T-helper 17 cell (primary cell): Measurements from ENCODE around the gene ENTPD2. TPM values are rescaled to one million over a fixed set of nuclear protein-coding genes. Genes with fewer than 3 reads are reported as not detected.
A peak's percentile ranks its signal among the peaks of the same experiment; 100 is the strongest.

Experiments used
- ATAC-seq: fragments of 150-1000 bp; cut with Tn5 transposase; 2 replicates; pipeline ENCODE4 v1.10.0; 2021; ENCODE audit warnings: mild to moderate bottlenecking, moderate library complexity
- DNase-seq, 3 donors: peaks; one replicate each; pipeline versions ENCODE4 v3.0.0 to v3.0.0-alpha.2; 2020 to 2021
- H3K9me3 ChIP-seq: one replicate; pipeline ENCODE4 v1.7.0; 2013; ENCODE audit warnings: low read length, mild to moderate bottlenecking; ENCODE audit not compliant: control insufficient read depth, poor library complexity, severe bottlenecking
- H3K27ac Mint-ChIP-seq: one replicate; pipeline ENCODE4 v1.8.0; 2022; ENCODE audit warnings: mild to moderate bottlenecking, moderate library complexity, mixed read lengths
- H3K27me3 Mint-ChIP-seq: one replicate; pipeline ENCODE4 v1.8.0; 2022; ENCODE audit warnings: mixed read lengths
- H3K36me3 Mint-ChIP-seq: one replicate; pipeline ENCODE4 v1.8.0; 2022; ENCODE audit warnings: low read depth, mixed read lengths
- H3K4me1 Mint-ChIP-seq: one replicate; pipeline ENCODE4 v1.8.0; 2022; ENCODE audit warnings: mild to moderate bottlenecking, mixed read lengths
- H3K4me3 Mint-ChIP-seq: one replicate; pipeline ENCODE4 v1.8.0; 2022; ENCODE audit warnings: mild to moderate bottlenecking, moderate library complexity, mixed read lengths
- total RNA-seq, 4 donors: library from RNA in 2 of 4; stranded (reverse) in 2 of 4; gene quantifications; one replicate each; pipeline ENCODE4 v1.2.3 and lab custom pipeline; 2022 to 2026

Gene ENTPD2
- total RNA-seq, 2 donors from 2014 or later: 0.20 TPM; not detected in 1

GRCh38 chr9:137021979-137022661, 31.7 kb downstream of the ENTPD2 start:
- no peak overlapping the region for H3K4me3 Mint-ChIP-seq
- peak; percentile 53 to 71 (median 62) for DNase-seq
- H3K4me1 Mint-ChIP-seq: peaks cover 11% of the 10 kb centered on the region
- no peaks in the 10 kb centered on the region for H3K9me3 ChIP-seq
- H3K36me3 Mint-ChIP-seq: no peaks in the 10 kb centered on the region
- no peaks in the 10 kb centered on the region for H3K27me3 Mint-ChIP-seq
- peak overlapping the region; percentile 44 for H3K27ac Mint-ChIP-seq
- ATAC-seq: peak; percentile 80

GRCh38 chr9:137021568-137021978, 32.3 kb downstream of the ENTPD2 start:
- no peaks in the 10 kb centered on the region for H3K9me3 ChIP-seq
- Mint-ChIP-seq H3K27ac (peak overlapping the region; percentile 44), H3K27me3 (no peaks in the 10 kb centered on the region), H3K36me3 (peaks cover 4% of the 10 kb centered on the region), H3K4me3 (no peak overlapping the region), H3K4me1 (peaks cover 9% of the 10 kb centered on the region)
- DNase-seq (no peak), ATAC-seq (no peak)

- DNase-seq (no peak), ATAC-seq (no peak)
- Mint-ChIP-seq H3K27me3 (no peaks in the 10 kb centered on the region), H3K27ac (no peak overlapping the region), H3K4me1 (peaks cover 6% of the 10 kb centered on the region), H3K4me3 (no peak overlapping the region), H3K36me3 (peaks cover 4% of the 10 kb centered on the region)
- H3K9me3 ChIP-seq: no peaks in the 10 kb centered on the region
Measured at GRCh38 chr9:137020771-137021567, 32.9 kb downstream of the ENTPD2 start.

- no peaks in the 10 kb centered on the region for H3K9me3 ChIP-seq
- DNase-seq (no peak), ATAC-seq (no peak)
- Mint-ChIP-seq H3K27me3 (no peaks in the 10 kb centered on the region), H3K4me1 (peaks cover 6% of the 10 kb centered on the region), H3K27ac (no peak overlapping the region), H3K4me3 (no peak overlapping the region), H3K36me3 (peaks cover 4% of the 10 kb centered on the region)
Measured at GRCh38 chr9:137019891-137020683, 33.8 kb downstream of the ENTPD2 start.

- peaks cover 6% of the 10 kb centered on the region for H3K4me1 Mint-ChIP-seq
- DNase-seq (no peak), ATAC-seq (no peak)
- H3K27me3 Mint-ChIP-seq: no peaks in the 10 kb centered on the region
- no peak overlapping the region for H3K4me3 Mint-ChIP-seq
- peaks cover 4% of the 10 kb centered on the region for H3K36me3 Mint-ChIP-seq
- no peaks in the 10 kb centered on the region for H3K9me3 ChIP-seq
- H3K27ac Mint-ChIP-seq: no peak overlapping the region
Measured at GRCh38 chr9:137018761-137019559, 34.9 kb downstream of the ENTPD2 start.

- no peaks in the 10 kb centered on the region for H3K27me3 Mint-ChIP-seq
Measured at GRCh38 chr9:137017791-137018497, 35.9 kb downstream of the ENTPD2 start.

DNA sequence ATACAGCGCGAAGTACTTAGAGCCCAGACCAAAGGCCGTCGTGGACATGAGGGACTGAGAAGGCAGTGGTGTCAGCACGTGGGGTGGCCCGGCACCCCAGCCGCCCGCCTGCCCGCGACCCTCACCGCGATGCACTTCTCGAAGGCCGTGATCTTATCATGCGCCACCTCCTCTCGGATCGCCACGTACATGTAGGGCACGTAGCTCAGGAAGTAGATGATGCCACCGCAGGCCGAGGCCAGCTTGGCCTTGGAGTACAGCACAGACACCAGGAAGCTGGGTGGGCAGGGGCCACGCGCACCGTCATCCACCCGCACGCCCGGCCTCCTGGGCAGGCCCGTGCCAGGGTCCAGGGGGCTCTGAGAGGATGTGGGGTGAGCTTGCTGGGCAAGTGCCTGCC, 36.8 kb downstream of the ENTPD2 start:
- H3K4me3 Mint-ChIP-seq: no peak overlapping the region
- no peak overlapping the region for H3K27ac Mint-ChIP-seq
- DNase-seq (no peak), ATAC-seq (no peak)
- no peaks in the 10 kb centered on the region for H3K9me3 ChIP-seq
- no peaks in the 10 kb centered on the region for H3K27me3 Mint-ChIP-seq
- H3K4me1 Mint-ChIP-seq: peaks cover 4% of the 10 kb centered on the region
- peaks cover 4% of the 10 kb centered on the region for H3K36me3 Mint-ChIP-seq

More at GRCh38 chr9:137017791-137018497, 35.9 kb downstream of the ENTPD2 start:
- DNase-seq: no peak
- Mint-ChIP-seq H3K36me3 (peaks cover 4% of the 10 kb centered on the region), H3K4me3 (no peak overlapping the region), H3K27ac (no peak overlapping the region), H3K4me1 (peaks cover 6% of the 10 kb centered on the region)
- no peaks in the 10 kb centered on the region for H3K9me3 ChIP-seq
- ATAC-seq: no peak

- H3K9me3 ChIP-seq: no peaks in the 10 kb centered on the region
- Mint-ChIP-seq H3K27ac (no peak overlapping the region), H3K27me3 (no peaks in the 10 kb centered on the region), H3K36me3 (peaks cover 5% of the 10 kb centered on the region), H3K4me1 (peaks cover 3% of the 10 kb centered on the region), H3K4me3 (no peak overlapping the region)
- no peak for DNase-seq
- ATAC-seq: no peak
Measured at GRCh38 chr9:137016436-137016835, 37.4 kb downstream of the ENTPD2 start.

- Mint-ChIP-seq H3K4me3 (no peak overlapping the region), H3K36me3 (peaks cover 7% of the 10 kb centered on the region), H3K4me1 (peaks cover 3% of the 10 kb centered on the region), H3K27me3 (no peaks in the 10 kb centered on the region), H3K27ac (no peak overlapping the region)
- DNase-seq (no peak), ATAC-seq (no peak)
- no peaks in the 10 kb centered on the region for H3K9me3 ChIP-seq
Measured at GRCh38 chr9:137015976-137016375, 37.9 kb downstream of the ENTPD2 start.

- Mint-ChIP-seq H3K36me3 (peaks cover 7% of the 10 kb centered on the region), H3K4me3 (no peak overlapping the region), H3K4me1 (peaks cover 3% of the 10 kb centered on the region), H3K27ac (no peak overlapping the region), H3K27me3 (no peaks in the 10 kb centered on the region)
- no peaks in the 10 kb centered on the region for H3K9me3 ChIP-seq
- DNase-seq (no peak), ATAC-seq (no peak)
Measured at GRCh38 chr9:137015540-137015930, 38.3 kb downstream of the ENTPD2 start.

- H3K27ac Mint-ChIP-seq: no peak overlapping the region
- H3K4me3 Mint-ChIP-seq: no peak overlapping the region
- no peaks in the 10 kb centered on the region for H3K9me3 ChIP-seq
- no peaks in the 10 kb centered on the region for H3K27me3 Mint-ChIP-seq
- H3K4me1 Mint-ChIP-seq: peaks cover 3% of the 10 kb centered on the region
- no peak for DNase-seq
- ATAC-seq: no peak
- H3K36me3 Mint-ChIP-seq: peaks cover 7% of the 10 kb centered on the region
Measured at GRCh38 chr9:137014776-137015539, 38.9 kb downstream of the ENTPD2 start.

GRCh38 chr9:137014166-137014565, 39.7 kb downstream of the ENTPD2 start:
- ATAC-seq: no peak
- no peak overlapping the region for H3K27ac Mint-ChIP-seq

More at GRCh38 chr9:137014166-137014565, 39.7 kb downstream of the ENTPD2 start:
- no peaks in the 10 kb centered on the region for H3K9me3 ChIP-seq
- H3K27me3 Mint-ChIP-seq: no peaks in the 10 kb centered on the region
- peaks cover 7% of the 10 kb centered on the region for H3K36me3 Mint-ChIP-seq
- H3K4me1 Mint-ChIP-seq: no peaks in the 10 kb centered on the region
- H3K4me3 Mint-ChIP-seq: no peak overlapping the region
- DNase-seq: no peak
